Esophagus muscularis mucosa (tissue), 4 donors: ENCODE results near the gene CASQ2.

Source experiments
- EP300 ChIP-seq: sonication (generic); formaldehyde crosslinking; IDR thresholded peaks from one replicate; pipeline ENCODE4 v1.6.1; 2017; ENCODE audit warnings: antibody characterized with exemption
- POLR2A ChIP-seq: fragments of 450-650 bp; IDR thresholded peaks from one replicate; pipeline ENCODE4 v1.6.1; 2017; ENCODE audit warnings: antibody characterized with exemption, moderate library complexity, mild to moderate bottlenecking, low read depth
- POLR2AphosphoS5 ChIP-seq, 2 donors: sonication (generic); formaldehyde crosslinking; IDR thresholded peaks; one replicate each; pipeline ENCODE4 v1.6.1; 2017; ENCODE audit warnings: antibody characterized with exemption in 2 of 2
- TF ChIP-seq, protein P1 (sequence below), 3 experiments: fragments of 200-600 bp in 2 of 3; fragments of 450-650 bp in 1 of 3; sonication (generic) in 2 of 3; IDR thresholded peaks; one replicate each; pipeline ENCODE4 v1.5.1; 2017 to 2019; ENCODE audit warnings: antibody characterized with exemption in 3 of 3, mild to moderate bottlenecking in 2 of 3, moderate library complexity in 1 of 3

DNA sequence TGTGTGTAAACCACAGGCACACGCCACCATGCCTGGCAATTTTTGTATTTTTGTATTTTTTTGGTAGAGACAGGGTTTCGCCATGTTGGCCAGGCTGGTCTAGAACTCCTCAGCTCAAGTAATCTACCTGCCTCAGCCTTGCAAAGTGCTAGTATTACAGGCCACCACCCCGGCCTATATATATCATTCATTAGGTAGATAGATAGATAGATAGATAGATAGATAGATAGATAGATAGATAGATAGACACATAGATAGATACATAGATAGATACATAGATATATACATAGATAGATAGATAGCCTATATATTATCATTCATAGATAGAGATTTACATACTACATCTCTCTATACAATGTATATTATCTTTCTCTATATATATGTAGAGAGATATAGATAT lies 80.8 kb downstream of the CASQ2 start:
- TF ChIP-seq, protein P1, sequence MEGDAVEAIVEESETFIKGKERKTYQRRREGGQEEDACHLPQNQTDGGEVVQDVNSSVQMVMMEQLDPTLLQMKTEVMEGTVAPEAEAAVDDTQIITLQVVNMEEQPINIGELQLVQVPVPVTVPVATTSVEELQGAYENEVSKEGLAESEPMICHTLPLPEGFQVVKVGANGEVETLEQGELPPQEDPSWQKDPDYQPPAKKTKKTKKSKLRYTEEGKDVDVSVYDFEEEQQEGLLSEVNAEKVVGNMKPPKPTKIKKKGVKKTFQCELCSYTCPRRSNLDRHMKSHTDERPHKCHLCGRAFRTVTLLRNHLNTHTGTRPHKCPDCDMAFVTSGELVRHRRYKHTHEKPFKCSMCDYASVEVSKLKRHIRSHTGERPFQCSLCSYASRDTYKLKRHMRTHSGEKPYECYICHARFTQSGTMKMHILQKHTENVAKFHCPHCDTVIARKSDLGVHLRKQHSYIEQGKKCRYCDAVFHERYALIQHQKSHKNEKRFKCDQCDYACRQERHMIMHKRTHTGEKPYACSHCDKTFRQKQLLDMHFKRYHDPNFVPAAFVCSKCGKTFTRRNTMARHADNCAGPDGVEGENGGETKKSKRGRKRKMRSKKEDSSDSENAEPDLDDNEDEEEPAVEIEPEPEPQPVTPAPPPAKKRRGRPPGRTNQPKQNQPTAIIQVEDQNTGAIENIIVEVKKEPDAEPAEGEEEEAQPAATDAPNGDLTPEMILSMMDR (IDR thresholded peaks at IDR 0.05) = no peak
- TF ChIP-seq POLR2AphosphoS5 (IDR thresholded peaks at IDR 0.05) (no peak), POLR2A (no peak), EP300 (no peak)
